Upper lobe of left lung (tissue), 6 donors: ENCODE results near the gene POLE4. TPM values are rescaled to one million over a fixed set of nuclear protein-coding genes. Genes with fewer than 3 reads are reported as not detected.

Experiments used
- ATAC-seq, 2 donors: fragments of 200-7000 bp; cut with Tn5 transposase; one replicate each; pipeline ENCODE4 v1.9.1; 2022; ENCODE audit warnings: mild to moderate bottlenecking in 2 of 2, moderate library complexity in 2 of 2; ENCODE audit not compliant: low FRiP score in 2 of 2
- DNase-seq, 2 donors: peaks; one replicate each; pipeline ENCODE4 v3.0.0-alpha.2; 2019 to 2020
- H3K27ac ChIP-seq, 4 donors: fragments of 200-600 bp; sonication (generic); one replicate each; pipeline ENCODE4 v1.5.1; 2016 to 2019
- H3K27me3 ChIP-seq, 4 donors: fragments of 200-600 bp; sonication (generic); one replicate each; pipeline ENCODE4 v1.5.1; 2017 to 2019
- H3K36me3 ChIP-seq, 4 donors: fragments of 200-600 bp; sonication (generic); one replicate each; pipeline ENCODE4 v1.5.1; 2016 to 2019
- H3K4me1 ChIP-seq, 4 donors: fragments of 200-600 bp; sonication (generic); one replicate each; pipeline ENCODE4 v1.5.1; 2018 to 2019
- H3K4me3 ChIP-seq, 4 donors: fragments of 200-600 bp; sonication (generic); one replicate each; pipeline ENCODE4 v1.5.1; 2017 to 2019; ENCODE audit warnings: mild to moderate bottlenecking in 2 of 4, moderate library complexity in 1 of 4
- H3K9me3 ChIP-seq, 4 donors: fragments of 200-600 bp; sonication (generic); one replicate each; pipeline ENCODE4 v1.5.1; 2018 to 2019
- EP300 ChIP-seq, 4 donors: sonication (generic); formaldehyde crosslinking; IDR thresholded peaks; one replicate each; pipeline ENCODE4 v1.5.1; 2017; ENCODE audit warnings: antibody characterized with exemption in 4 of 4, control low read depth in 2 of 4
- POLR2A ChIP-seq, 4 donors: fragments of 450-650 bp; IDR thresholded peaks; one replicate each; pipeline ENCODE4 v1.5.1; 2016 to 2017; ENCODE audit warnings: antibody characterized with exemption in 4 of 4, mild to moderate bottlenecking in 2 of 4
- POLR2AphosphoS5 ChIP-seq, 2 donors: sonication (generic); formaldehyde crosslinking; IDR thresholded peaks; one replicate each; pipeline ENCODE4 v1.5.1; 2017; ENCODE audit warnings: antibody characterized with exemption in 2 of 2
- WGBS, 2 donors: methylation state at CpG; one replicate each; pipeline ENCODE4 v1.1.5; 2017 to 2018; 5-methylcytosine and 5-hydroxymethylcytosine counted together
- total RNA-seq, 6 donors: library from RNA; depleted of rRNA in 4 of 6; stranded (reverse); fragments of >200 nt in 4 of 6; gene quantifications; one replicate each; pipeline versions ENCODE4 v1.1.0 to v1.2.1, GENCODE V29; 2016 to 2021
- TF ChIP-seq, protein P1 (sequence below), 6 experiments: fragments of 450-650 bp in 4 of 6; fragments of 200-600 bp in 2 of 6; sonication (generic) in 2 of 6; IDR thresholded peaks; one replicate each; pipeline ENCODE4 v1.5.1; 2016 to 2019; ENCODE audit warnings: antibody characterized with exemption in 6 of 6
- donor health status: DM: no; HTN: no; CAD: no; lungs with moderate emphysema.
- donor health status: DM: no; HTN: yes; CAD: no; lungs with severe emphysema.

Gene POLE4
- total RNA-seq, 6 donors from 2014 or later = 26.6 to 79.3 (median 34.0) TPM

DNA sequence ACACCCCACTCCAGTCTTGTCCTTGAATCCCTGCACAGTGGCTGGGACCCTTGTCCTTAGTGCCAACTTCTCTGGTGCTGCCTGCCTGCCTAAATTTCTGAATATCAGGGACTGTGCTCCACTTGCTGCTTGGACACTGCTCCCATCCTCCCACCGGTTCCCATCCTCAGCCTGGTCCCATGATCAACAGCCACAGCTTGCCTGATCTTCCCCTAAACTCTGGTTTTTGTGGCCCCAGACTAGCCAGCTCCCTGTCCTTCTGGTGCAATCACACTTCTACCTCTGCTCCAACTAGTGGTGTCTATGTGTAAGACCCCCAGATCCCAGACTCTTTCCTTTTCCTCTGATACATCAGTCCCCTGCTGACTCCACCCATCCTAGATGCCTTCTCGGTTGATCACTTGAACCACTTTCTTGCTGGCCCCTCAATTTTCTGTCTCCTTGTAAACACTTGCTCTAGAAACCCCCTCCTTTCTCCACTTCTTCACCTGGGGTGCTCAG lies 37.2 kb upstream of the POLE4 start:
- H3K4me3 ChIP-seq = no peak overlapping the region
- no peaks in the 10 kb centered on the region for H3K9me3 ChIP-seq
- WGBS, 2 donors = 84 to 97% methylated on average over 2 of the region's 2 CpGs
- H3K4me1 ChIP-seq = peaks cover 4 to 15% (median 9%) of the 10 kb centered on the region in 4 donors
- no peaks in the 10 kb centered on the region for H3K36me3 ChIP-seq
- no peak overlapping the region for H3K27ac ChIP-seq
- TF ChIP-seq EP300 (IDR thresholded peaks at IDR 0.05) (no peak), POLR2A (IDR thresholded peaks at IDR 0.05) (no peak), POLR2AphosphoS5 (IDR thresholded peaks at IDR 0.05) (no peak)
- TF ChIP-seq, protein P1, sequence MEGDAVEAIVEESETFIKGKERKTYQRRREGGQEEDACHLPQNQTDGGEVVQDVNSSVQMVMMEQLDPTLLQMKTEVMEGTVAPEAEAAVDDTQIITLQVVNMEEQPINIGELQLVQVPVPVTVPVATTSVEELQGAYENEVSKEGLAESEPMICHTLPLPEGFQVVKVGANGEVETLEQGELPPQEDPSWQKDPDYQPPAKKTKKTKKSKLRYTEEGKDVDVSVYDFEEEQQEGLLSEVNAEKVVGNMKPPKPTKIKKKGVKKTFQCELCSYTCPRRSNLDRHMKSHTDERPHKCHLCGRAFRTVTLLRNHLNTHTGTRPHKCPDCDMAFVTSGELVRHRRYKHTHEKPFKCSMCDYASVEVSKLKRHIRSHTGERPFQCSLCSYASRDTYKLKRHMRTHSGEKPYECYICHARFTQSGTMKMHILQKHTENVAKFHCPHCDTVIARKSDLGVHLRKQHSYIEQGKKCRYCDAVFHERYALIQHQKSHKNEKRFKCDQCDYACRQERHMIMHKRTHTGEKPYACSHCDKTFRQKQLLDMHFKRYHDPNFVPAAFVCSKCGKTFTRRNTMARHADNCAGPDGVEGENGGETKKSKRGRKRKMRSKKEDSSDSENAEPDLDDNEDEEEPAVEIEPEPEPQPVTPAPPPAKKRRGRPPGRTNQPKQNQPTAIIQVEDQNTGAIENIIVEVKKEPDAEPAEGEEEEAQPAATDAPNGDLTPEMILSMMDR (IDR thresholded peaks at IDR 0.05) = no peak
- DNase-seq (no peak), ATAC-seq (no peak)
- no peaks in the 10 kb centered on the region for H3K27me3 ChIP-seq

DNA sequence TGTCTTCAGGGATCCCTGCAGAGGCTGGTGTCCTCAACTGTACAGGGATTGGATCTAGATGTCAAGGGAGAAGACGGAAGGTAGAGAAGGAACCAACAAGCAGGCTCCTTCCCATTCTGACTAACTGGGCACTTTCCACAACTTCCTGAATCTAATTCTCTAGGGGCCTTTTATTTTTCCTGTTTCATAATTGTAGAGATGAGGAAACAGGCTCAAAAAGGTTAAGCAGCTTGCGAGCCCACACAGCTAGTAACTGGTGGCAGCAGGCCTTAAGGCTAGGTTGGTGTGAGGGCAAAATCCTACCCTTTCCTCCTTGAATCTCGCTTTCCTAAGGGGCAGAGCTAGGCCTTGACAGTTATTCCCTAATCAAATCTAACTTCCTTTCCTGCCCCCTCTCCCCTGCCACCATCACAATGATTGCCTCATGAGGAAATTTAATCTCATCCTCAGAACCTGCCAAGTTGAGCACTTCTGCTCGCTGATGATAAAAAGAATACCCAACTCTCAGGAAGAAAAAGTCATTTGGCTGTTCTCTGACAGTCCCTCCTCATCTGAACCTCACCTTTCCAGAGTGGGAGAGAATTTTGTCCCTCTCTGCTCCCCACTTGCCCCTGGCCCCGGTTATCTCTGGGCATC lies 35.7 kb upstream of the POLE4 start:
- H3K9me3 ChIP-seq = no peaks in the 10 kb centered on the region
- DNase-seq = no peak
- H3K36me3 ChIP-seq = no peaks in the 10 kb centered on the region
- H3K4me1 ChIP-seq = peaks cover 4 to 15% (median 9%) of the 10 kb centered on the region in 4 donors
- H3K27me3 ChIP-seq = no peaks in the 10 kb centered on the region
- 62 to 65% methylated on average over 5 of the region's 5 CpGs for WGBS, 2 donors
- ATAC-seq = peak in 1 of 2 donors; percentile 61
- H3K27ac ChIP-seq = no peak overlapping the region
- TF ChIP-seq POLR2AphosphoS5 (IDR thresholded peaks at IDR 0.05) = no peak
- no peak for TF ChIP-seq POLR2A (IDR thresholded peaks at IDR 0.05)
- TF ChIP-seq, protein P1 (IDR thresholded peaks at IDR 0.05) = no peak
- no peak for TF ChIP-seq EP300 (IDR thresholded peaks at IDR 0.05)
- H3K4me3 ChIP-seq = no peak overlapping the region

DNA sequence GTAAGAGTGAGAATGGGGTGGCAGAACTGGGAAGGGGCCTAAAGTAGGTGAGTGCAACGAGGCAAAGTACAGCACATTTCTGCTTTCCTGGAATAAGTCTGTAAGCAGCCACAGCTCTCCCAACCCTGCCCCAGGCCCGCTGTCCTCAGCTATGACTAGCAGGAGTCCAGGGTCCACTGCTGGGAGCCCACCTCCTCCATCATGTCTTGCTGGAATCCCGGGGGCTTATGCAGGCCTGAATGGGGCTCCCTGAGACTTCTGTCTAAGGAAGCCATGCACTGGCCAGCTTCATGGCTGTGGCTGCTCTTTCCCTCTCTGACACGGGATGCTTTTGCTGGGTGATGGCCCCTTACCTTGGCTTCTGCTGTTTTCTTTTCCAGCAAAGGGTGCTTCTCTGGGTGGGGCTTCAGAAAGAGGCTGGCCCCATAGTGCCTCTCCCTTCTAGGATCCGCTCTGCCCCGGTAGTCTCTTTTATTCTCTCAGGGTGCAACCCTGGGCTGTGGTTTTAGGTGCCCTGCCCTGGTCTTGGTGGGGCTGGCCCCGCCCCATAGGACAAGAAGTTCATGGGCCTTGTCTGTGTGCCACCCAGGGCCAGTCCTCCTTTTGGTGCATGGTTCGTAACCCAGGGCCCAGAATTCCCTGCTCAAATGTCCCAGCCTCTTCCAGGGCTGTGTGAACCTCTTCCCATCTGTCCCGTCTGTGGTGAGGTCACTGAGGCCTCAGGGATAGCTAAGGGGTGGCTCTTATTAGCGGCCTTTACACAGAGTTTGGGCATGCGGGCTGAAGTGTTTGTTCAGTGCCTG lies 33.8 kb upstream of the POLE4 start:
- Histone ChIP-seq H3K4me1 (peaks cover 4 to 12% (median 7%) of the 10 kb centered on the region in 4 donors), H3K27ac (no peak overlapping the region)

DNA sequence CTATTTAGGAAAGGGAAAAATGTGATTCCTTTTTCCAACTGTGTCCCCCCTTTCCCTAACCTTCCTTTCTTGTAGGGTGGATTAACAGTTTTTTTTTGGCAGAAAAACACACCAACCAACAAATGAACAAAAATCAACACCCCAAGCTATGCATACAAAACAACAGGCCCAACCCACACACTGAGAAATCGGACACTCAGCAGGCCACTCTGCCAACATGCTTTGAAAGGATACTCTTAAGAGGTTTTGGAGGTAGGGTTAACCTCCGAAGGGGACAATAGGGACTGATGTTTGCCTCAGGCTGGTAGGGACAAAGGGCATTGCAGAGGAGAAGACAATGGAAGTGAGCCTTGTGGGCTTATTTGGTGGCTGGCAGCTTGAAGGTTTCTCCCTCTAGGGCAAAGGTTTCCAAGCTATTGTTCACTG lies 33.1 kb upstream of the POLE4 start:
- H3K27me3 ChIP-seq = no peaks in the 10 kb centered on the region
- no peaks in the 10 kb centered on the region for H3K36me3 ChIP-seq
- WGBS, 2 donors = 64 to 80% methylated on average over 2 of the region's 2 CpGs
- TF ChIP-seq, protein P1 (IDR thresholded peaks at IDR 0.05) = no peak
- no peak for TF ChIP-seq POLR2AphosphoS5 (IDR thresholded peaks at IDR 0.05)
- no peak for TF ChIP-seq EP300 (IDR thresholded peaks at IDR 0.05)
- no peak for TF ChIP-seq POLR2A (IDR thresholded peaks at IDR 0.05)
- ATAC-seq (no peak), DNase-seq (no peak)
- no peak overlapping the region for H3K27ac ChIP-seq
- H3K9me3 ChIP-seq = no peaks in the 10 kb centered on the region
- H3K4me1 ChIP-seq = peaks cover 0 to 8% (median 2%) of the 10 kb centered on the region in 4 donors
- no peak overlapping the region for H3K4me3 ChIP-seq

More for the DNA sequence above, 33.8 kb upstream of the POLE4 start:
- 75 to 87% methylated on average over 8 to 11 of the region's 11 CpGs for WGBS, 2 donors
- no peak for DNase-seq
- H3K9me3 ChIP-seq = no peaks in the 10 kb centered on the region
- TF ChIP-seq POLR2AphosphoS5 (IDR thresholded peaks at IDR 0.05) = no peak
- TF ChIP-seq EP300 (IDR thresholded peaks at IDR 0.05) = no peak
- TF ChIP-seq POLR2A (IDR thresholded peaks at IDR 0.05) = no peak
- TF ChIP-seq, protein P1 (IDR thresholded peaks at IDR 0.05) = no peak
- ATAC-seq = no peak
- no peak overlapping the region for H3K4me3 ChIP-seq
- no peaks in the 10 kb centered on the region for H3K36me3 ChIP-seq
- H3K27me3 ChIP-seq = no peaks in the 10 kb centered on the region
